Thoracic aorta (tissue), 2 donors: ENCODE results near the gene ANKMY1. TPM values are rescaled to one million over a fixed set of nuclear protein-coding genes. Genes with fewer than 3 reads are reported as not detected.
A peak's percentile ranks its signal among the peaks of the same experiment; 100 is the strongest.

Source experiments
- ATAC-seq: fragments of 150-250 bp; one replicate; pipeline ENCODE4 v1.8.0; 2017; ENCODE audit warnings: low read depth; ENCODE audit not compliant: insufficient number of reproducible peaks, low FRiP score
- DNase-seq: peaks from one replicate; pipeline ENCODE4 v3.0.0-alpha.2; 2020; ENCODE audit warnings: low spot score
- H3K27ac ChIP-seq, 2 donors: fragments of 200-600 bp; sonication (generic); 1 replicate in 1 of 2; 2 replicates in 1 of 2; pipeline ENCODE4 v1.5.1; 2016; ENCODE audit warnings: mild to moderate bottlenecking in 2 of 2, moderate library complexity in 2 of 2
- H3K27me3 ChIP-seq: fragments of 200-600 bp; sonication (generic); replicated peaks from 2 replicates; pipeline ENCODE4 v1.6.0; 2016; ENCODE audit warnings: mild to moderate bottlenecking; ENCODE audit not compliant: insufficient read depth
- H3K36me3 ChIP-seq: fragments of 200-600 bp; sonication (generic); one replicate; pipeline ENCODE4 v1.5.1; 2016
- H3K4me1 ChIP-seq, 2 donors: fragments of 200-600 bp; sonication (generic); 1 replicate in 1 of 2; 2 replicates in 1 of 2; pipeline versions ENCODE4 v1.5.1 to v1.6.0; 2016; ENCODE audit warnings: low read depth in 2 of 2, mild to moderate bottlenecking in 1 of 2; ENCODE audit not compliant: control insufficient read depth in 1 of 2
- H3K4me3 ChIP-seq: fragments of 200-600 bp; sonication (generic); 2 replicates; pipeline ENCODE4 v1.5.1; 2016; ENCODE audit warnings: mild to moderate bottlenecking
- H3K9me3 ChIP-seq: fragments of 200-600 bp; sonication (generic); 2 replicates; pipeline ENCODE4 v1.5.1; 2016
- CTCF ChIP-seq: fragments of 200-600 bp; sonication (generic); IDR thresholded peaks from one replicate; pipeline ENCODE4 v1.5.1; 2019; ENCODE audit warnings: antibody characterized with exemption
- total RNA-seq, 2 donors: library from RNA; depleted of rRNA; stranded (reverse); fragments of >200 nt; gene quantifications; one replicate each; pipeline versions ENCODE4 v1.1.0 to v1.2.3, GENCODE V29; 2016

The ANKMY1 gene
- 10 to 100 TPM; 20.0 to 44.8 TPM for total RNA-seq

- DNase-seq (no peak), ATAC-seq (no peak)
- Histone ChIP-seq H3K4me3 (peak within 1 kb of the TSS; percentile 69), H3K27me3 (no peaks in the 10 kb centered on the region), H3K4me1 (peaks cover 30 to 47% of the 10 kb centered on the region in 2 donors), H3K9me3 (no peaks in the 10 kb centered on the region), H3K27ac (no peak within 1 kb of the TSS), H3K36me3 (no peaks in the 10 kb centered on the region)
- TF ChIP-seq CTCF: no peak
Measured at GRCh38 chr2:240557808-240558207, at the start of gene ANKMY1. ANKMY1 (minus strand) TSS chr2:240557988; CDS start chr2:240557335, 653 bp downstream.

- Histone ChIP-seq H3K36me3 (no peaks in the 10 kb centered on the region), H3K27ac (no peak overlapping the region), H3K4me1 (no peaks in the 10 kb centered on the region), H3K27me3 (no peaks in the 10 kb centered on the region), H3K4me3 (no peak overlapping the region), H3K9me3 (no peaks in the 10 kb centered on the region)
- TF ChIP-seq CTCF: no peak
- no peak for DNase-seq
- no peak for ATAC-seq
Measured at GRCh38 chr2:240605867-240606743, 48.3 kb upstream of the ANKMY1 start.

GRCh38 chr2:240604939-240605716 lies 47.3 kb upstream of the ANKMY1 start:
- H3K27ac ChIP-seq: no peak overlapping the region
- no peaks in the 10 kb centered on the region for H3K27me3 ChIP-seq
- no peaks in the 10 kb centered on the region for H3K36me3 ChIP-seq
- H3K4me1 ChIP-seq: no peaks in the 10 kb centered on the region
- no peak for ATAC-seq
- no peak for TF ChIP-seq CTCF
- H3K4me3 ChIP-seq: no peak overlapping the region
- no peaks in the 10 kb centered on the region for H3K9me3 ChIP-seq
- DNase-seq: no peak

GRCh38 chr2:240604291-240604938 lies 46.6 kb upstream of the ANKMY1 start:
- Histone ChIP-seq H3K36me3 (no peaks in the 10 kb centered on the region), H3K4me1 (no peaks in the 10 kb centered on the region), H3K27me3 (no peaks in the 10 kb centered on the region), H3K9me3 (no peaks in the 10 kb centered on the region), H3K27ac (no peak overlapping the region), H3K4me3 (no peak overlapping the region)
- peak; percentile 57 for TF ChIP-seq CTCF
- no peak for ATAC-seq
- DNase-seq: peak; percentile 38

- no peaks in the 10 kb centered on the region for H3K4me1 ChIP-seq
- ATAC-seq (no peak), DNase-seq (no peak)
- H3K27me3 ChIP-seq: no peaks in the 10 kb centered on the region
- no peak overlapping the region for H3K27ac ChIP-seq
- no peak for TF ChIP-seq CTCF
- no peaks in the 10 kb centered on the region for H3K36me3 ChIP-seq
- no peaks in the 10 kb centered on the region for H3K9me3 ChIP-seq
- no peak overlapping the region for H3K4me3 ChIP-seq
Measured at GRCh38 chr2:240603846-240604245, 46.1 kb upstream of the ANKMY1 start.
